Pons (tissue), 1 donor: ENCODE results near the gene ATP6V1F.
A peak's percentile ranks its signal among the peaks of the same experiment; 100 is the strongest.

ENCODE experiments used
- DNase-seq: peaks from one replicate; pipeline ENCODE4 v3.0.0-alpha.2; 2016; ENCODE audit warnings: low spot score

The ATP6V1F gene

GRCh38 chr7:128835790-128836641 lies 26.6 kb upstream of the ATP6V1F start:
- peak; percentile 50 for DNase-seq

GRCh38 chr7:128836729-128837348 lies 25.8 kb upstream of the ATP6V1F start:
- peak; percentile 78 for DNase-seq

GRCh38 chr7:128837521-128837921 lies 25.1 kb upstream of the ATP6V1F start:
- DNase-seq: no peak

- DNase-seq: no peak
Measured at GRCh38 chr7:128838109-128838779, 24.4 kb upstream of the ATP6V1F start.

GRCh38 chr7:128838981-128839731 lies 23.5 kb upstream of the ATP6V1F start:
- peak; percentile 46 for DNase-seq

- no peak for DNase-seq
Measured at GRCh38 chr7:128839751-128840177, 22.9 kb upstream of the ATP6V1F start.

GRCh38 chr7:128840326-128841170 lies 22.1 kb upstream of the ATP6V1F start:
- no peak for DNase-seq

GRCh38 chr7:128841171-128841690 lies 21.4 kb upstream of the ATP6V1F start:
- DNase-seq: no peak

GRCh38 chr7:128841921-128842673 lies 20.6 kb upstream of the ATP6V1F start:
- no peak for DNase-seq

GRCh38 chr7:128842674-128843641 lies 19.7 kb upstream of the ATP6V1F start:
- no peak for DNase-seq

GRCh38 chr7:128843938-128844621 lies 18.6 kb upstream of the ATP6V1F start:
- DNase-seq: no peak

- no peak for DNase-seq
Measured at GRCh38 chr7:128844777-128845311, 17.8 kb upstream of the ATP6V1F start.

- DNase-seq: no peak
Measured at GRCh38 chr7:128845475-128845874, 17.2 kb upstream of the ATP6V1F start.

- DNase-seq: no peak
Measured at GRCh38 chr7:128845987-128846386, 16.7 kb upstream of the ATP6V1F start.

GRCh38 chr7:128846781-128847444 lies 15.7 kb upstream of the ATP6V1F start:
- DNase-seq: no peak

GRCh38 chr7:128847721-128848211 lies 14.9 kb upstream of the ATP6V1F start:
- DNase-seq: no peak
